ENCODE data around the gene ANKRD55. TPM values are rescaled to one million over a fixed set of nuclear protein-coding genes. Genes with fewer than 3 reads are reported as not detected.

The ANKRD55 gene
- total and polyA plus RNA-seq, 2 donors (not counting 1 experiment from before 2014, with no cell fraction given), result 0.07 TPM; not detected in 1

Small RNA genes within 50 kb of the gene (small RNA-seq; reads per million reads assigned to genes)
- gene RNA5SP184 (ENCODE audit: insufficient read length, low read depth, low replicate concordance), result not detected
- not detected for gene RNA5SP185 (ENCODE audit: insufficient read length, low read depth, low replicate concordance)
- not detected for gene RNU6-299P (ENCODE audit: insufficient read length, low read depth, low replicate concordance)

Other genes with a start within 250 kb of the ANKRD55 start
- gene IL6ST, start 238.4 kb downstream of the ANKRD55 start, total RNA-seq, result 28.0 and 31.1 TPM in 2 replicates
- 4.3 and 10.3 TPM in 2 replicates for gene IL6ST, start 238.4 kb downstream of the ANKRD55 start, polyA plus RNA-seq

Measured in B cell (primary cell).